ENCODE measurements around the gene GBX1.

The GBX1 gene

GRCh38 chr7:151167197-151167961 lies at the start of gene GBX1:
GBX1 (minus strand) TSS chr7:151167694; CDS start chr7:151167548, 146 bp downstream.
- peak; percentile 28 to 66 (median 35) for DNase-seq

- DNase-seq: no peak
These were observed 47.9 kb upstream of the GBX1 start for GRCh38 chr7:151215396-151215795.

DNA sequence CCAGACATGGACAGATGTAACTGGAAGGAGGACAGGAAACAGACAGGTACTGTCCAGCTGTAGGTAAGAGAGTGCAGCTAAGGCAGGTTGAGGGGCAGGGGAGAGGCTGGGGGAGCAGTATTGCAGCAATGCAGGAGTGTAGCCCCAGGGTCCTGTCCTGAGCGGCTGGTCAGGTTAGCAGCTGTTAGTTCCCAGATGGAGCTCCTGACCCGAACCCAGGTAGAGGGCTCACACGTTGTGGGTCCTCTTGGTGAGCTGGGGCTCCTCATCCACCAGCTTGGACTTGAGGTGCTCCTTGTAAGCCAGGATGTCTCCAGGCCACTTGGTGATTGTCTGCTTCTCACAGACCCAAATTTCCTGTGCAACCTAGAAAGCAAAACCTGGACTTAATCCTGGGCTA lies 46.3 kb upstream of the GBX1 start:
- no peak for DNase-seq

DNA sequence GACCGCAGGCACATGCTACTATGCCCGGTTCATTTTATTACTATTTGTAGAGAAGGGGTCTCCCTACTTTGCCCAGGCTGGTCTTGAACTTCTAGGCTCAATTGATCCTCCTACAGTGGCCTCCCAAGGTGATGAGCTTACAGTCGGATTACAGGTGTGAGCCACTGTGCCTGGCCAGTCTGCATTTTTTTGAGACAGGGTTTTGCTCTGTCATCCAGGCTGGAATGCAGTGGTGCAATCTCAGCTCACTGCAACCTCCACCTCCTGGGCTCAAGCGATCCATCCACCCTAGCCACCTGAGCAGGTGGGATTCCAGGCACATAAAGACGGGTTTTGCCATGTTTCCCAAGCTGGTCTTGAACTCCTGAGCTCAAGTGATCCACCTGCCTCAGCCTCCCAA lies 45.1 kb upstream of the GBX1 start:
- DNase-seq: no peak

- DNase-seq: no peak
These were observed 43.8 kb upstream of the GBX1 start for GRCh38 chr7:151211155-151211772.

- DNase-seq: no peak
These were observed 42.8 kb upstream of the GBX1 start, which contains the start of gene H2BK1 for GRCh38 chr7:151210087-151210854. H2BK1 (minus strand) TSS chr7:151210488; CDS start chr7:151210318, 170 bp downstream.

DNA sequence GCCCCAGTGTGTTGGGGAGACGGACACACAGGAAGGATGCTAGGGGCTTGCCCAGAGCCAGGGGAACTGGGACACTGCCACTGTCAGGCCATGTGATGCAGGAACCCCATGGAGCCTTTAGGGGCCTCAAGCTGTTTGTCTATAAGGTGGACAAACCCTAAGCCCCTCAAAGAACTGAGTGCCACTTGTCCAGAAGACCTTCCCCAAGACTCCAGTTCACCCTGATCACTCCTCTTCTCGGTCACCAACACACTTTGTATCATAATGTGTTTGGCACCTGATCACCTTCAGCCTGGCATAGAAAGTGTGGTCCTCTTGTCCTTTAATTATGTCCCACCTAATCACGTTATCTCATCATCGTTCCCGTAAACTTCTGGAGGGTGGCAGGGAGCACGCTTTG lies 42.1 kb upstream of the GBX1 start:
- DNase-seq: no peak

GRCh38 chr7:151208253-151208862 lies 40.9 kb upstream of the GBX1 start:
- DNase-seq: no peak

- no peak for DNase-seq
These were observed 40.3 kb upstream of the GBX1 start for GRCh38 chr7:151207804-151208203.

GRCh38 chr7:151207315-151207714 lies 39.8 kb upstream of the GBX1 start:
- DNase-seq: no peak

DNA sequence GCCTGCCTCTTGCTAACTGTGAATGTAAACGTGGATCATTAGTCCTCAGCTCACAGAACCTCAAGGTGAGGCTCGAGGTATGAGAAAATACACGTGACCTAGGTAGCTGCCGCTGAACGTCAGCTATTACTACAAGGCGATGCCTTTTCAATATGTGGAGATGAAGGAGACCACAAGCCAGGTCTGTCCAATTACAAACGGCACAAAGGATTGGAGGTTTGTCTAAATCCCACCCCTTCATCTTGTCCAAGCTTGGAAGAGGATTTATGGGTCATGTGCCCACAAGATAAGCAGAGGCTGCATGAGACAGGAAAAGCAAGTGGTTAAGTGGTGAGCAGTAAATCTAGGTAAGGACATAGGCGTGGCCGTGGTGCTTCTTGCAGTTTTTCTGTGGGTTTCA lies 39.4 kb upstream of the GBX1 start:
- no peak for DNase-seq

- no peak for DNase-seq
These were observed 38.2 kb upstream of the GBX1 start for GRCh38 chr7:151205730-151206129.

- no peak for DNase-seq
These were observed 37.0 kb upstream of the GBX1 start for GRCh38 chr7:151204383-151205032.

GRCh38 chr7:151202836-151203235 lies 35.3 kb upstream of the GBX1 start:
- no peak for DNase-seq

GRCh38 chr7:151201751-151202150 lies 34.3 kb upstream of the GBX1 start:
- no peak for DNase-seq

DNA sequence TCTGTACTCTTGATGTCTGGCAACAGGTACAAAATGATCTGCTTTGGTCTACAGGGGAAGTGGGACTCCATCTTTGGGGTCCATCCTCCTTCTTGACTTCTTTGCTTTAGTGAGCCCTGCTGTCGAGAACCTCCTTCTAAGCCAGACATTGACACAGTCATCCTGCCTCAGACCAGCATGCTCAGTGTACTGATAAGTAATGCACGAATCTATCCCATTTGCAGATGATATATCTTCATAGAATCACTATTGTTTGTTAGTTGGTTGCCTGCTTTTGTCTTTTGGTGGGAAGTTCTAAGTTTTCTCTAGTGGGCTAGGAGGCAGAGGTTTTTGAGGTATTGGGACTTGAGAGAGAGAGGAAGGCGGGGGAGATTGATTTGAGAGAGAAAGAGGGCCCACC lies 33.9 kb upstream of the GBX1 start:
- no peak for DNase-seq

GRCh38 chr7:151198945-151199848 lies 31.7 kb upstream of the GBX1 start:
- DNase-seq: no peak

GRCh38 chr7:151197932-151198331 lies 30.4 kb upstream of the GBX1 start:
- no peak for DNase-seq

- DNase-seq: no peak
These were observed 28.3 kb upstream of the GBX1 start for GRCh38 chr7:151195616-151196450.

DNA sequence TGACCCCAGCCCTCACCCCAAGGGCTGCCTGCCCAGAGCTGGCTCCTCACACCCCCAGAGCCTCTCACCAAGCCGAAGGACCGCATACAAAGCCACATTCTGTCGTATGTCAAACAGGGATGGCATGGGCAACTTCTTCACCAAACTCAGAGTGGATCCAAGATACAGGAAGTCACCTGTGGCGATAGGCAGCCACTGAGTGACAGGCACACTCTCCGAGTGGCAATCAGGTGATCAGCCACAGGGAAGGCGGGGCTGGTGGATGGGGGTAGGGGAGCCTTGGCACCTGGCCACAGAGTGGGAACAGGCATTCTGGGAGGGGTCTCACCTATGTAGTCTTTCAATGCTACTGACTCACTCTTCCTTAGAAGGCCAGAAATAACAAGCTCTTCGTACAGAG lies 26.7 kb upstream of the GBX1 start:
- no peak for DNase-seq
